Activated CD8-positive, alpha-beta memory T cell treated with anti-CD3 and anti-CD28 coated beads, Interleukin-2, amount 10 ng/mL, durations not matched to agents 7 days and 5 days (primary cell): ENCODE measurements around the gene FLNB. TPM values are rescaled to one million over a fixed set of nuclear protein-coding genes. Genes with fewer than 3 reads are reported as not detected.

Experiments used
- ATAC-seq: fragments of 150-1000 bp; cut with Tn5 transposase; one replicate; pipeline ENCODE4 v1.10.0; 2021; ENCODE audit warnings: moderate library complexity
- CTCF ChIA-PET: fragments of 350-600 bp; sonication (Branson Sonifier 250); formaldehyde crosslinking; loops from one replicate; lab custom pipeline; 2021; ENCODE audit warnings: antibody characterized with exemption; lab: Charles Lee
- DNase-seq: peaks from one replicate; pipeline ENCODE4 v3.0.0-alpha.2; 2020
- H3K27ac Mint-ChIP-seq: one replicate; pipeline ENCODE4 v1.8.0; 2021; ENCODE audit warnings: mild to moderate bottlenecking, mixed read lengths
- H3K27me3 Mint-ChIP-seq: one replicate; pipeline ENCODE4 v1.8.0; 2021; ENCODE audit warnings: mixed read lengths
- H3K36me3 Mint-ChIP-seq: one replicate; pipeline ENCODE4 v1.8.0; 2021; ENCODE audit warnings: mild to moderate bottlenecking, mixed read lengths
- H3K4me1 Mint-ChIP-seq: one replicate; pipeline ENCODE4 v1.8.0; 2021; ENCODE audit warnings: mixed read lengths
- H3K4me3 Mint-ChIP-seq: one replicate; pipeline ENCODE4 v1.8.0; 2021; ENCODE audit warnings: mild to moderate bottlenecking, moderate library complexity, mixed read lengths
- H3K9me3 Mint-ChIP-seq: one replicate; pipeline ENCODE4 v1.8.0; 2022; ENCODE audit warnings: low read depth, mixed read lengths
- total RNA-seq, 2 experiments: library from RNA; stranded (reverse); gene quantifications; one replicate each; pipeline ENCODE4 v1.2.3, GENCODE V29; 2021

Gene FLNB
- total RNA-seq, 2 experiments from 2014 or later = 9.8 to 13.2 TPM

- H3K27me3 Mint-ChIP-seq = no peaks in the 10 kb centered on the region
- CTCF ChIA-PET = interaction anchor here (0.6 to 1.0 kb wide), 2 partner anchors 15 to 129 kb away, joined by 4 read pairs; no protein-coding TSS in a partner anchor
- H3K9me3 Mint-ChIP-seq = no peaks in the 10 kb centered on the region
- H3K4me1 Mint-ChIP-seq = peaks cover 2% of the 10 kb centered on the region
- no peak overlapping the region for H3K27ac Mint-ChIP-seq
- H3K4me3 Mint-ChIP-seq = no peak overlapping the region
- H3K36me3 Mint-ChIP-seq = no peaks in the 10 kb centered on the region
- no peak for ATAC-seq
- DNase-seq = no peak
Measured at GRCh38 chr3:58151637-58152036, 143.4 kb downstream of the FLNB start.

GRCh38 chr3:58152225-58153015 is 144.2 kb downstream of the FLNB start:
- Mint-ChIP-seq H3K4me1 (peaks cover 2% of the 10 kb centered on the region), H3K9me3 (no peaks in the 10 kb centered on the region), H3K36me3 (no peaks in the 10 kb centered on the region), H3K27me3 (no peaks in the 10 kb centered on the region), H3K4me3 (no peak overlapping the region), H3K27ac (no peak overlapping the region)
- no peak for ATAC-seq
- CTCF ChIA-PET = interaction anchor here (1.0 kb wide), 1 partner anchor 15 kb away, joined by 4 read pairs; no protein-coding TSS in a partner anchor
- DNase-seq = no peak

- H3K4me1 Mint-ChIP-seq = peaks cover 2% of the 10 kb centered on the region
- no peak overlapping the region for H3K4me3 Mint-ChIP-seq
- H3K9me3 Mint-ChIP-seq = no peaks in the 10 kb centered on the region
- no peaks in the 10 kb centered on the region for H3K36me3 Mint-ChIP-seq
- ATAC-seq (no peak), DNase-seq (no peak)
- H3K27me3 Mint-ChIP-seq = no peaks in the 10 kb centered on the region
- CTCF ChIA-PET = interaction anchor here (1.5 kb wide), 1 partner anchor 13 kb away, joined by 3 read pairs; no protein-coding TSS in a partner anchor
- no peak overlapping the region for H3K27ac Mint-ChIP-seq
Measured at GRCh38 chr3:58153371-58153770, 145.1 kb downstream of the FLNB start.

GRCh38 chr3:58154626-58155449 is 146.6 kb downstream of the FLNB start:
- Mint-ChIP-seq H3K27ac (no peak overlapping the region), H3K27me3 (no peaks in the 10 kb centered on the region), H3K4me3 (no peak overlapping the region), H3K9me3 (no peaks in the 10 kb centered on the region), H3K36me3 (no peaks in the 10 kb centered on the region), H3K4me1 (peaks cover 2% of the 10 kb centered on the region)
- DNase-seq (no peak), ATAC-seq (no peak)
- CTCF ChIA-PET = interaction anchor here (1.5 kb wide), 2 partner anchors 12 to 15 kb away, joined by 3 read pairs; no protein-coding TSS in a partner anchor

GRCh38 chr3:58155838-58156237 is 147.6 kb downstream of the FLNB start:
- Mint-ChIP-seq H3K27me3 (no peaks in the 10 kb centered on the region), H3K36me3 (no peaks in the 10 kb centered on the region), H3K27ac (no peak overlapping the region), H3K4me1 (peaks cover 2% of the 10 kb centered on the region), H3K9me3 (no peaks in the 10 kb centered on the region), H3K4me3 (no peak overlapping the region)
- DNase-seq = no peak
- CTCF ChIA-PET = no interaction called here
- ATAC-seq = no peak

- no peak for DNase-seq
Measured at GRCh38 chr3:58157700-58158099, 149.5 kb downstream of the FLNB start.

GRCh38 chr3:58158442-58159153 is 150.4 kb downstream of the FLNB start:
- no peak for ATAC-seq
- no peak for DNase-seq
- CTCF ChIA-PET = interaction anchor here (1.0 to 2.4 kb wide), 3 partner anchors 8 to 151 kb away, joined by 3 to 12 read pairs (median 5); no protein-coding TSS in a partner anchor
- no peak overlapping the region for H3K27ac Mint-ChIP-seq
- H3K27me3 Mint-ChIP-seq = no peaks in the 10 kb centered on the region
- H3K4me3 Mint-ChIP-seq = no peak overlapping the region
- H3K9me3 Mint-ChIP-seq = no peaks in the 10 kb centered on the region
- peaks cover 9% of the 10 kb centered on the region for H3K4me1 Mint-ChIP-seq
- no peaks in the 10 kb centered on the region for H3K36me3 Mint-ChIP-seq

More at GRCh38 chr3:58157700-58158099, 149.5 kb downstream of the FLNB start:
- CTCF ChIA-PET = interaction anchor here (2.4 kb wide), 1 partner anchor 9 kb away, joined by 12 read pairs; no protein-coding TSS in a partner anchor
- H3K4me1 Mint-ChIP-seq = peaks cover 9% of the 10 kb centered on the region
- H3K4me3 Mint-ChIP-seq = no peak overlapping the region
- H3K27ac Mint-ChIP-seq = no peak overlapping the region
- no peaks in the 10 kb centered on the region for H3K27me3 Mint-ChIP-seq
- no peaks in the 10 kb centered on the region for H3K9me3 Mint-ChIP-seq
- H3K36me3 Mint-ChIP-seq = no peaks in the 10 kb centered on the region
- no peak for ATAC-seq

- no peaks in the 10 kb centered on the region for H3K36me3 Mint-ChIP-seq
- no peak overlapping the region for H3K27ac Mint-ChIP-seq
- ATAC-seq (no peak), DNase-seq (no peak)
- H3K4me1 Mint-ChIP-seq = peaks cover 9% of the 10 kb centered on the region
- H3K9me3 Mint-ChIP-seq = no peaks in the 10 kb centered on the region
- CTCF ChIA-PET = no interaction called here
- H3K27me3 Mint-ChIP-seq = no peaks in the 10 kb centered on the region
- H3K4me3 Mint-ChIP-seq = no peak overlapping the region
Measured at GRCh38 chr3:58160399-58160798, 152.2 kb downstream of the FLNB start.

GRCh38 chr3:58161435-58162398 is 153.5 kb downstream of the FLNB start:
- no peaks in the 10 kb centered on the region for H3K27me3 Mint-ChIP-seq
- CTCF ChIA-PET = no interaction called here
- H3K36me3 Mint-ChIP-seq = no peaks in the 10 kb centered on the region
- no peak overlapping the region for H3K4me3 Mint-ChIP-seq
- H3K4me1 Mint-ChIP-seq = peaks cover 9% of the 10 kb centered on the region
- no peak overlapping the region for H3K27ac Mint-ChIP-seq
- DNase-seq (no peak), ATAC-seq (no peak)
- H3K9me3 Mint-ChIP-seq = no peaks in the 10 kb centered on the region

- ATAC-seq (no peak), DNase-seq (no peak)
- Mint-ChIP-seq H3K27me3 (no peaks in the 10 kb centered on the region), H3K27ac (no peak overlapping the region), H3K4me3 (no peak overlapping the region), H3K36me3 (no peaks in the 10 kb centered on the region), H3K9me3 (no peaks in the 10 kb centered on the region), H3K4me1 (peaks cover 9% of the 10 kb centered on the region)
- CTCF ChIA-PET = no interaction called here
Measured at GRCh38 chr3:58163234-58163633, 155.0 kb downstream of the FLNB start.

GRCh38 chr3:58164199-58164879 is 156.1 kb downstream of the FLNB start:
- ATAC-seq = no peak
- no peaks in the 10 kb centered on the region for H3K9me3 Mint-ChIP-seq
- no peak overlapping the region for H3K27ac Mint-ChIP-seq

More at GRCh38 chr3:58164199-58164879, 156.1 kb downstream of the FLNB start:
- DNase-seq = no peak
- Mint-ChIP-seq H3K27me3 (no peaks in the 10 kb centered on the region), H3K36me3 (no peaks in the 10 kb centered on the region), H3K4me3 (no peak overlapping the region), H3K4me1 (peaks cover 9% of the 10 kb centered on the region)
- CTCF ChIA-PET = interaction anchor here (4.5 kb wide), 1 partner anchor 13 kb away, joined by 48 read pairs; no protein-coding TSS in a partner anchor
